Measurements from ENCODE around the gene DOK1. TPM values are rescaled to one million over a fixed set of nuclear protein-coding genes. Genes with fewer than 3 reads are reported as not detected.

Gene DOK1
- total RNA-seq, 1 experiment from 2014 or later: 6.2 TPM

Other genes starting within 250 kb of the DOK1 start
- 1.2 TPM for gene SLC4A5, start 211.3 kb upstream of the DOK1 start, total RNA-seq (2021; ENCODE audit: unreplicated experiment)
- gene DCTN1, start 174.4 kb upstream of the DOK1 start, total RNA-seq (2021; ENCODE audit: unreplicated experiment): 190 TPM
- gene C2orf81, start 133.1 kb upstream of the DOK1 start, total RNA-seq (2021; ENCODE audit: unreplicated experiment): 3.9 TPM
- 27.7 TPM for gene WDR54, start 133.0 kb upstream of the DOK1 start, total RNA-seq (2021; ENCODE audit: unreplicated experiment)
- gene RTKN, start 112.8 kb upstream of the DOK1 start, total RNA-seq (2021; ENCODE audit: unreplicated experiment): 83.1 TPM
- 26.5 TPM for gene INO80B, start 99.6 kb upstream of the DOK1 start, total RNA-seq (2021; ENCODE audit: unreplicated experiment)
- 67.6 TPM for gene WBP1, start 96.3 kb upstream of the DOK1 start, total RNA-seq (2021; ENCODE audit: unreplicated experiment)
- gene MOGS, start 89.3 kb upstream of the DOK1 start, total RNA-seq (2021; ENCODE audit: unreplicated experiment): 79.5 TPM
- gene MRPL53, start 82.0 kb upstream of the DOK1 start, total RNA-seq (2021; ENCODE audit: unreplicated experiment): 98.1 TPM
- 24.2 TPM for gene CCDC142, start 71.7 kb upstream of the DOK1 start, total RNA-seq (2021; ENCODE audit: unreplicated experiment)
- 38.7 TPM for gene TTC31, start 71.6 kb upstream of the DOK1 start, total RNA-seq (2021; ENCODE audit: unreplicated experiment)
- gene LBX2, start 55.1 kb upstream of the DOK1 start, total RNA-seq (2021; ENCODE audit: unreplicated experiment): 9.6 TPM
- 36.8 TPM for gene PCGF1, start 47.0 kb upstream of the DOK1 start, total RNA-seq (2021; ENCODE audit: unreplicated experiment)
- not detected for gene TLX2, start 40.3 kb upstream of the DOK1 start, total RNA-seq (2021; ENCODE audit: unreplicated experiment)
- gene DQX1, start 28.5 kb upstream of the DOK1 start, total RNA-seq (2021; ENCODE audit: unreplicated experiment): 0.41 TPM
- gene AUP1, start 25.0 kb upstream of the DOK1 start, total RNA-seq (2021; ENCODE audit: unreplicated experiment): 142 TPM
- gene HTRA2, start 24.8 kb upstream of the DOK1 start, total RNA-seq (2021; ENCODE audit: unreplicated experiment): 21.2 TPM
- gene LOXL3, start 778 bp upstream of the DOK1 start, total RNA-seq (2021; ENCODE audit: unreplicated experiment): 1.0 TPM
- not detected for gene M1AP, start 93.6 kb downstream of the DOK1 start, total RNA-seq (2021; ENCODE audit: unreplicated experiment)
- 13.3 TPM for gene SEMA4F, start 99.5 kb downstream of the DOK1 start, total RNA-seq (2021; ENCODE audit: unreplicated experiment)

All from Panc1 (cell line).